Liver (tissue), 9 donors: ENCODE measurements around the gene ARHGEF2. TPM values are rescaled to one million over a fixed set of nuclear protein-coding genes. Genes with fewer than 3 reads are reported as not detected.

ENCODE experiments used
- DNase-seq: peaks from one replicate; pipeline ENCODE4 v3.0.0-alpha.2; 2017; ENCODE audit warnings: low spot score
- H3K27ac ChIP-seq, 2 donors: one replicate each; pipeline ENCODE4 v1.7.0; 2013; ENCODE audit warnings: inconsistent platforms in 2 of 2, low read length in 2 of 2, control low read depth in 1 of 2, low read depth in 1 of 2, mild to moderate bottlenecking in 1 of 2
- H3K27me3 ChIP-seq, 4 donors: one replicate each; pipeline versions ENCODE4 v1.6.1 to v1.7.0; 2013; ENCODE audit warnings: low read length in 3 of 4, inconsistent platforms in 1 of 4, mild to moderate bottlenecking in 1 of 4, moderate library complexity in 1 of 4; ENCODE audit not compliant: control insufficient read depth in 4 of 4, insufficient read depth in 4 of 4
- H3K36me3 ChIP-seq, 4 donors: one replicate each; pipeline versions ENCODE4 v1.6.1 to v1.7.0; 2013; ENCODE audit warnings: low read length in 3 of 4, mild to moderate bottlenecking in 3 of 4, low read depth in 1 of 4, moderate library complexity in 1 of 4; ENCODE audit not compliant: control insufficient read depth in 4 of 4, insufficient read depth in 3 of 4
- H3K4me1 ChIP-seq, 4 donors: one replicate each; pipeline versions ENCODE4 v1.6.1 to v1.7.0; 2013; ENCODE audit warnings: low read length in 3 of 4, mild to moderate bottlenecking in 3 of 4, moderate library complexity in 1 of 4; ENCODE audit not compliant: control insufficient read depth in 4 of 4, insufficient read depth in 4 of 4
- H3K4me3 ChIP-seq, 3 donors: one replicate each; pipeline versions ENCODE4 v1.6.1 to v1.7.0; 2013; ENCODE audit warnings: low read length in 3 of 3, control low read depth in 1 of 3, low read depth in 1 of 3, mild to moderate bottlenecking in 1 of 3
- H3K9ac ChIP-seq, 2 donors: one replicate each; pipeline ENCODE4 v1.7.0; 2013; ENCODE audit warnings: low read length in 2 of 2, mild to moderate bottlenecking in 2 of 2, moderate library complexity in 2 of 2, control low read depth in 1 of 2, low read depth in 1 of 2
- H3K9me3 ChIP-seq, 4 donors: one replicate each; pipeline versions ENCODE4 v1.6.1 to v1.7.0; 2013; ENCODE audit warnings: low read length in 3 of 4; ENCODE audit not compliant: control insufficient read depth in 4 of 4
- ATF3 ChIP-seq: IDR thresholded peaks from 2 replicates; pipeline ENCODE4 v1.6.1; 2016; ENCODE audit warnings: antibody characterized with exemption
- CTCF ChIP-seq: fragments of 150-350 bp; IDR thresholded peaks from 2 replicates; pipeline ENCODE4 v1.5.1; 2017; ENCODE audit warnings: improper control_type of control experiment, low read depth, low read length; ENCODE audit not compliant: missing input control
- EGR1 ChIP-seq, 2 donors: IDR thresholded peaks; 2 replicates each; pipeline ENCODE4 v1.6.1; 2016 to 2018; ENCODE audit warnings: antibody characterized with exemption in 2 of 2, low read depth in 2 of 2
- FOXA1 ChIP-seq: IDR thresholded peaks from 2 replicates; pipeline ENCODE4 v1.6.1; 2016; ENCODE audit warnings: antibody characterized with exemption
- FOXA2 ChIP-seq: IDR thresholded peaks from 2 replicates; pipeline ENCODE4 v1.6.1; 2016; ENCODE audit warnings: antibody characterized with exemption
- GABPA ChIP-seq, 2 donors: IDR thresholded peaks in 1 of 2; conservative IDR thresholded peaks in 1 of 2; 2 replicates each; pipeline ENCODE4 v1.6.1; 2016; ENCODE audit warnings: antibody characterized with exemption in 2 of 2, mild to moderate bottlenecking in 1 of 2, moderate library complexity in 1 of 2
- HNF4A ChIP-seq, 2 donors: conservative IDR thresholded peaks; 2 replicates each; pipeline ENCODE4 v1.6.1; 2016; ENCODE audit warnings: antibody characterized with exemption in 2 of 2, mild to moderate bottlenecking in 2 of 2
- HNF4G ChIP-seq: IDR thresholded peaks from 2 replicates; pipeline ENCODE4 v1.6.1; 2016; ENCODE audit warnings: antibody characterized with exemption
- JUND ChIP-seq, 2 donors: IDR thresholded peaks; 2 replicates each; pipeline ENCODE4 v1.6.1; 2016; ENCODE audit warnings: antibody characterized with exemption in 2 of 2
- MAX ChIP-seq: IDR thresholded peaks from 2 replicates; pipeline ENCODE4 v1.6.1; 2016; ENCODE audit warnings: antibody characterized with exemption
- RAD21 ChIP-seq, 2 donors: IDR thresholded peaks; 2 replicates each; pipeline ENCODE4 v1.6.1; 2016; ENCODE audit warnings: antibody characterized with exemption in 2 of 2, mild to moderate bottlenecking in 2 of 2
- REST ChIP-seq: IDR thresholded peaks from 2 replicates; pipeline ENCODE4 v1.6.1; 2016; ENCODE audit warnings: antibody characterized with exemption, mild to moderate bottlenecking
- RXRA ChIP-seq, 2 donors: IDR thresholded peaks; 2 replicates each; pipeline ENCODE4 v1.6.1; 2017 to 2018; ENCODE audit warnings: antibody characterized with exemption in 2 of 2, mild to moderate bottlenecking in 1 of 2
- SP1 ChIP-seq: IDR thresholded peaks from 2 replicates; pipeline ENCODE4 v1.6.1; 2018; ENCODE audit warnings: antibody characterized with exemption, mild to moderate bottlenecking
- TAF1 ChIP-seq: conservative IDR thresholded peaks from 2 replicates; pipeline ENCODE4 v1.6.1; 2016; ENCODE audit warnings: antibody characterized with exemption, mild to moderate bottlenecking
- YY1 ChIP-seq: IDR thresholded peaks from 2 replicates; pipeline ENCODE4 v1.6.1; 2016; ENCODE audit warnings: antibody characterized with exemption, mild to moderate bottlenecking
- ZBTB33 ChIP-seq: IDR thresholded peaks from 2 replicates; pipeline ENCODE4 v1.6.1; 2016; ENCODE audit warnings: antibody characterized with exemption
- WGBS: extraction: QIAGEN DNeasy Blood & Tissue Kit; methylation state at CpG from one replicate; pipeline ENCODE4 v1.1.7; 2013; 5-methylcytosine and 5-hydroxymethylcytosine counted together
- polyA plus RNA-seq, 2 donors: library from polyadenylated mRNA; stranded (reverse) in 1 of 2; unstranded in 1 of 2; fragments of 200-250 nt in 1 of 2; fragments of >200 nt in 1 of 2; fragmentation: Nextera tagmentation in 1 of 2; extraction: Ambion mirVana in 1 of 2; gene quantifications; one replicate each; pipeline versions ENCODE4 v1.2.1 to v1.2.3, GENCODE V29; 2013 to 2015
- total RNA-seq, 2 donors: library from RNA; depleted of rRNA; stranded (reverse); fragments of >200 nt; gene quantifications; one replicate each; pipeline ENCODE4 v1.2.3, GENCODE V29; 2014
- donor health status: healthy.
- donor health status: healthy.
- donor health status: healthy.
- donor health status: healthy.
- donor health status: healthy.

ARHGEF2 gene
- total and polyA plus RNA-seq, 4 donors, result 3.2 to 59.1 (median 10.3) TPM

- H3K27ac ChIP-seq, result peak overlapping the region; percentile 80 to 92
- peak overlapping the region; percentile 49 to 75 for H3K9ac ChIP-seq
- H3K9me3 ChIP-seq, result no peaks in the 10 kb centered on the region
- no peak for TF ChIP-seq CTCF
- no peak for TF ChIP-seq JUND (IDR thresholded peaks at IDR 0.05)
- no peak for TF ChIP-seq MAX
- no peak for TF ChIP-seq HNF4A (conservative IDR thresholded peaks at IDR 0.05)
- TF ChIP-seq FOXA1, result no peak
- TF ChIP-seq RXRA (IDR thresholded peaks at IDR 0.05), result no peak
- no peak for TF ChIP-seq HNF4G
- TF ChIP-seq TAF1, result no peak
- no peak for TF ChIP-seq ZBTB33
- H3K27me3 ChIP-seq, result no peaks in the 10 kb centered on the region
- 6% methylated on average over 52 of the region's 52 CpGs for WGBS
- H3K4me1 ChIP-seq, result peaks cover 6 to 23% (median 9%) of the 10 kb centered on the region in 4 donors
- peak overlapping the region; percentile 73 to 80 (median 76) for H3K4me3 ChIP-seq
- no peaks in the 10 kb centered on the region for H3K36me3 ChIP-seq
- peak; percentile 57 for DNase-seq
These were observed 540 bp downstream of the ARHGEF2 start for GRCh38 chr1:155977690-155978324.

DNA sequence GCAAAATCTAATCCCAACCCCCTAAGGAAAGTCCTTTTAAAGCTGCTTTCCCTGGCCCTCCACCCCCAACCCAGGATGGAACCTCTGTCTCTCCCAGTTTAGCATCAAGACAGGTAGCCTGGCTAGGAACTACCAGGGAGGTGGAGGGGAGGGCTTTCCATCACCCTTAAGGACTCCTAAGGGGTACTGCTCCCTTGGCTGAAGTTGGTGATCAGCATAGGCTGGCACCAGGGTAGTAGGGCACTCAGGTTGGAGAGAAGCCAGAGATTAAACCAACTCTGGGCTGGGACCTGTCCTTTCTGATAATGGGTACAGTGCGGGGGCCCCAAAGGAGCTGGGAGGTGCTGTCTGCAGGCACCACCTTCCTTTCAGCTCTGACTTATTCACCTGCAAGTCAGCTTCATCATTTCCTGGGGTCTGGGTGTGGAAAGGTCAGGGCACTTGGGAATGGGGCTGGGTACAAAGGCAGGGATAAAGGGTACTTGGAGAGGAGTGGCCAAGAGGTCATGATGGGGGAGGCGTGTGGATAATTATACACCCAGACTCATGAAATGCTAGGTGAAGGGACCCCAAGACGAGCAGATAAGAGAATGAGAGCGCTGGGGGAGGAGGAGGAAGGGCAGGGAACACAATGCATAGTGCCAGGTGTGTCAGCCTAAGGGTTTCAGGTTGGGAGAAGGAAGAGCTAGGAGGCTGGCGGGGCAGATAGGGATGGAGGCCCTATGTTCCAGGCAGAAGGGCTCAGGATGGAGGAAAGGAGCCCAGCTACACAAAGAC lies 1.2 kb downstream of the ARHGEF2 start:
- no peak for DNase-seq
- H3K27ac ChIP-seq, result peak overlapping the region; percentile 80 to 92
- 47% methylated on average over 5 of the region's 5 CpGs for WGBS
- TF ChIP-seq CTCF, result no peak
- no peak for TF ChIP-seq REST
- no peak for TF ChIP-seq TAF1
- no peak for TF ChIP-seq FOXA1
- TF ChIP-seq MAX, result no peak
- no peak for TF ChIP-seq SP1
- no peak for TF ChIP-seq YY1
- no peak for TF ChIP-seq ATF3
- TF ChIP-seq JUND (IDR thresholded peaks at IDR 0.05), result no peak
- no peak for TF ChIP-seq ZBTB33
- no peak for TF ChIP-seq EGR1 (IDR thresholded peaks at IDR 0.05; ENCODE audit: low read depth in 2 of 2)
- TF ChIP-seq RAD21 (IDR thresholded peaks at IDR 0.05), result no peak
- TF ChIP-seq RXRA (IDR thresholded peaks at IDR 0.05), result no peak
- no peak for TF ChIP-seq GABPA (IDR thresholded peaks at IDR 0.05 in 1 of 2, conservative IDR thresholded peaks at IDR 0.05 in 1 of 2)
- no peak for TF ChIP-seq FOXA2

More for the DNA sequence above, 1.2 kb downstream of the ARHGEF2 start:
- Histone ChIP-seq H3K27me3 (no peaks in the 10 kb centered on the region), H3K9ac (peak overlapping the region in 1 of 2 donors; percentile 75), H3K36me3 (no peaks in the 10 kb centered on the region), H3K9me3 (no peaks in the 10 kb centered on the region), H3K4me1 (peaks cover 6 to 25% (median 11%) of the 10 kb centered on the region in 4 donors), H3K4me3 (peak overlapping the region; percentile 73 to 80 (median 76))
